ENCODE measurements around the gene BTNL8. TPM values are rescaled to one million over a fixed set of nuclear protein-coding genes. Genes with fewer than 3 reads are reported as not detected.

The BTNL8 gene
- total RNA-seq, 1 donor from 2014 or later = 0.59 TPM

DNA sequence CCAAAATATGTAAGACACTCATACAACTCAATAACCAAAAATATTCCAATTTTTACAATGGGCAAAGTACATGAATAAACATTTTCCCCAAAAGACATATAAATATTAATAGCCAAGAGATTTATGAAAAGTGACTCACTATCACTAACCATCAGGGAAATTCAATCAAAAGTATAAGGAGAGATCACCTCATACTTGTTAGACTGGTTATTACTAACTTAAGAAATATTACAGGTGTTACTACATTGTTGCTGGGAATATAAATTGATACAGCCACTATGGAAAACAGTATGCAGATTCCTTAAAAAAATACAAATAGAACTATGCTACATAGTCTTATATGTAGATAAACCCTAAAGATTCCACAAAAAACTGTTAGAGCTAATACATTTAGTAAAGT, 21.8 kb downstream of the BTNL8 start:
- no peak overlapping the region for H3K27ac Mint-ChIP-seq (ENCODE audit: unreplicated experiment)
- peaks cover under 1% of the 10 kb centered on the region for H3K36me3 Mint-ChIP-seq (ENCODE audit: low read depth, unreplicated experiment)
- H3K27me3 Mint-ChIP-seq (ENCODE audit: unreplicated experiment) = no peaks in the 10 kb centered on the region
- no peak for DNase-seq (ENCODE audit: low spot score)
- TF ChIP-seq, protein P1, sequence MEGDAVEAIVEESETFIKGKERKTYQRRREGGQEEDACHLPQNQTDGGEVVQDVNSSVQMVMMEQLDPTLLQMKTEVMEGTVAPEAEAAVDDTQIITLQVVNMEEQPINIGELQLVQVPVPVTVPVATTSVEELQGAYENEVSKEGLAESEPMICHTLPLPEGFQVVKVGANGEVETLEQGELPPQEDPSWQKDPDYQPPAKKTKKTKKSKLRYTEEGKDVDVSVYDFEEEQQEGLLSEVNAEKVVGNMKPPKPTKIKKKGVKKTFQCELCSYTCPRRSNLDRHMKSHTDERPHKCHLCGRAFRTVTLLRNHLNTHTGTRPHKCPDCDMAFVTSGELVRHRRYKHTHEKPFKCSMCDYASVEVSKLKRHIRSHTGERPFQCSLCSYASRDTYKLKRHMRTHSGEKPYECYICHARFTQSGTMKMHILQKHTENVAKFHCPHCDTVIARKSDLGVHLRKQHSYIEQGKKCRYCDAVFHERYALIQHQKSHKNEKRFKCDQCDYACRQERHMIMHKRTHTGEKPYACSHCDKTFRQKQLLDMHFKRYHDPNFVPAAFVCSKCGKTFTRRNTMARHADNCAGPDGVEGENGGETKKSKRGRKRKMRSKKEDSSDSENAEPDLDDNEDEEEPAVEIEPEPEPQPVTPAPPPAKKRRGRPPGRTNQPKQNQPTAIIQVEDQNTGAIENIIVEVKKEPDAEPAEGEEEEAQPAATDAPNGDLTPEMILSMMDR (IDR thresholded peaks at IDR 0.05; ENCODE audit: unreplicated experiment) = no peak
- no peaks in the 10 kb centered on the region for H3K9me3 Mint-ChIP-seq (ENCODE audit: unreplicated experiment)
- no peaks in the 10 kb centered on the region for H3K4me1 Mint-ChIP-seq (ENCODE audit: unreplicated experiment)
- no peak overlapping the region for H3K4me3 Mint-ChIP-seq (ENCODE audit: unreplicated experiment)

DNA sequence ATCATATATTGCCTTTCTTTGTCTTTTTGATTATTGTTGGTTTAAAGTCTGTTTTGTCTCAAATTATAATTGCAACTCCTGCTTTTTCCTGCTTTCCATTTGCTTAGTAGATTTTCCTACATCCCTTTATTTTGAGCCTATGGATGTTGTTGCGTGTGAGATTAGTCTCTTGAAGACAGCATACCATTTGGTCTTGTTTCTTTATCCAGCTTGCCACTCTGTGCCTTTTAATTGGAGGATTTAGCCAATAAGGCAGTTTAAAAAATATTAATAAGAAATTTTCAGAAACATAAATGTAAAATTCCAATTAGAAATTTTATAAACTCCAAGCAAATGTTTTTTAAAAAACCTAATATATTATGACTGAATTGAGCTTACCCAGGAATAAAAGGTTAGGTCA, 24.0 kb downstream of the BTNL8 start:
- H3K4me1 Mint-ChIP-seq (ENCODE audit: unreplicated experiment) = no peaks in the 10 kb centered on the region
- no peak overlapping the region for H3K27ac Mint-ChIP-seq (ENCODE audit: unreplicated experiment)
- TF ChIP-seq, protein P1 (IDR thresholded peaks at IDR 0.05; ENCODE audit: unreplicated experiment) = no peak
- H3K27me3 Mint-ChIP-seq (ENCODE audit: unreplicated experiment) = no peaks in the 10 kb centered on the region
- DNase-seq (ENCODE audit: low spot score) = no peak
- H3K4me3 Mint-ChIP-seq (ENCODE audit: unreplicated experiment) = no peak overlapping the region
- H3K9me3 Mint-ChIP-seq (ENCODE audit: unreplicated experiment) = no peaks in the 10 kb centered on the region
- peaks cover 3% of the 10 kb centered on the region for H3K36me3 Mint-ChIP-seq (ENCODE audit: low read depth, unreplicated experiment)

DNA sequence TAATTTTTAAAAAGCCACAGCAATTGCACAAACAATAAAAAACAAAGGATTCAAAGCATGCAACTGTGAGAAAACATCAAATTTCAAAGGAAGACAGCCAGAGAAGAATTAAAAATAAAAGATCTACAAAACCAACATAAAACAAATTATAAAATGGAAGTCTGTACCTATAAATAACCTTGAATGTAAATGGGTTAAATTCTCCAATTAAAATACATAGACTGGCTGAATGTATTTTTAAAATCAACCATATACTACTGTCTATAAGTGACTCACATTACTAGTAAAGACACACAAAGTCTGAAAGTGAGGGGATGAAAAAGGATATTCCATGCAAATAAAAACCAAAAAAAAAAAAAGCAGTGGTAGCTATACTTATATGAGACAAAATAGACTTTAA, 33.7 kb downstream of the BTNL8 start:
- no peak overlapping the region for H3K27ac Mint-ChIP-seq (ENCODE audit: unreplicated experiment)
- TF ChIP-seq, protein P1 (IDR thresholded peaks at IDR 0.05; ENCODE audit: unreplicated experiment) = no peak
- no peak overlapping the region for H3K4me3 Mint-ChIP-seq (ENCODE audit: unreplicated experiment)
- H3K27me3 Mint-ChIP-seq (ENCODE audit: unreplicated experiment) = peaks cover 3% of the 10 kb centered on the region
- H3K36me3 Mint-ChIP-seq (ENCODE audit: low read depth, unreplicated experiment) = peaks cover 10% of the 10 kb centered on the region
- peaks cover 4% of the 10 kb centered on the region for H3K9me3 Mint-ChIP-seq (ENCODE audit: unreplicated experiment)
- no peaks in the 10 kb centered on the region for H3K4me1 Mint-ChIP-seq (ENCODE audit: unreplicated experiment)
- no peak for DNase-seq (ENCODE audit: low spot score)

DNA sequence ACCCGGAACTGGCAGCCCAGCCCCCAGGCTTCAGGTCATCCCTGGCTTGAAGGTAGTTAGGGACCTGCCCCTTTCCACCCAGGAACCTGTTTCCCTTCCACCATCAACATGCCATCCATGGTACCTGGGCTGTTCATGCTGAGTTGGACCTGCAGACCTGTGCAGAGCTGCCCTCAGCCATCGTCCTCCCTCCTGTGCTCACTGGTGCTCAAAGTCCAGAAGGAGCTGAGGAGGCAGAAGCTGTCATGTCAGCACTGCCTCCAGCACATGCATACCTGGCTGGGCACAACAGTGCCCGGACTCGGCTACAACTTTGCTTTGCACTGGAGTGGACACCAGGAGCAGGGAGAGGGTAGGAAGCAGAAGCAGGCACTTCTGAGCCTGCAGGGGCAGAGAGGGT, 36.2 kb downstream of the BTNL8 start:
- TF ChIP-seq, protein P1 (IDR thresholded peaks at IDR 0.05; ENCODE audit: unreplicated experiment) = no peak
- DNase-seq (ENCODE audit: low spot score) = no peak
- Mint-ChIP-seq H3K27me3 (ENCODE audit: unreplicated experiment) (peaks cover 3% of the 10 kb centered on the region), H3K4me1 (ENCODE audit: unreplicated experiment) (no peaks in the 10 kb centered on the region), H3K27ac (ENCODE audit: unreplicated experiment) (no peak overlapping the region), H3K36me3 (ENCODE audit: low read depth, unreplicated experiment) (peaks cover 10% of the 10 kb centered on the region), H3K4me3 (ENCODE audit: unreplicated experiment) (no peak overlapping the region), H3K9me3 (ENCODE audit: unreplicated experiment) (peaks cover 4% of the 10 kb centered on the region)

DNA sequence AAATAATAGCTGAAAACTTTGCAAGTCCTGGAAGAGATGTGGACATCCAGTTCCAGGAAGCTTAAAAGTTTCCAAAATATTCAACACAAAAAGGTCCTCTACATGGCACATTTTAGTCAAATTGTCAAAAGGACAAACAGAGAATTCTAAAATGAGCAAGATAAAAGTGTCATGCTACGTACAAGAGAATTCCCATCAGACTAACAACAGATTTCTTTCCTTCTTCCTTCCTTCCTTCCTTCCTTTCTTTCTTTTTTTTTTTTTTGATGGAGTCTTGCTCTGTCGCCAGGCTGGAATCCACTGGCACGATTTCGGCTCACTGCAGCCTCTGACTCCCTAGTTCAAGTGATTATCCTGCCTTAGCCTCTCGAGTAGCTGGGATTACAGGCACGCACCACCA, 39.3 kb downstream of the BTNL8 start:
- no peak overlapping the region for H3K27ac Mint-ChIP-seq (ENCODE audit: unreplicated experiment)
- H3K27me3 Mint-ChIP-seq (ENCODE audit: unreplicated experiment) = peaks cover 3% of the 10 kb centered on the region

More for the DNA sequence above, 39.3 kb downstream of the BTNL8 start:
- Mint-ChIP-seq H3K4me1 (ENCODE audit: unreplicated experiment) (no peaks in the 10 kb centered on the region), H3K4me3 (ENCODE audit: unreplicated experiment) (no peak overlapping the region), H3K9me3 (ENCODE audit: unreplicated experiment) (peaks cover 4% of the 10 kb centered on the region), H3K36me3 (ENCODE audit: low read depth, unreplicated experiment) (peaks cover 7% of the 10 kb centered on the region)
- DNase-seq (ENCODE audit: low spot score) = no peak
- TF ChIP-seq, protein P1 (IDR thresholded peaks at IDR 0.05; ENCODE audit: unreplicated experiment) = no peak

All from endothelial cell (in vitro differentiated cells).